Ovary (tissue), 9 donors: ENCODE data around the gene MAD1L1. TPM values are rescaled to one million over a fixed set of nuclear protein-coding genes. Genes with fewer than 3 reads are reported as not detected.

Experiments used
- DNase-seq, 5 donors: peaks; one replicate each; pipeline ENCODE4 v3.0.0-alpha.2; 2019 to 2020
- H3K27ac ChIP-seq, 2 donors: fragments of 200-600 bp; one replicate each; pipeline versions ENCODE4 v1.5.1 to v1.8.0; 2019 to 2022
- H3K27me3 ChIP-seq: fragments of 200-600 bp; one replicate; pipeline ENCODE4 v1.8.0; 2022
- H3K36me3 ChIP-seq: fragments of 200-600 bp; sonication (generic); one replicate; pipeline ENCODE4 v1.5.1; 2019
- H3K4me1 ChIP-seq: one replicate; pipeline ENCODE4 v1.8.1; 2013; ENCODE audit warnings: mild to moderate bottlenecking, moderate library complexity; ENCODE audit not compliant: insufficient read depth
- H3K4me3 ChIP-seq: fragments of 200-600 bp; sonication (generic); one replicate; pipeline ENCODE4 v1.5.1; 2017
- H3K9me3 ChIP-seq, 2 donors: fragments of 200-600 bp in 1 of 2; sonication (generic) in 1 of 2; one replicate each; pipeline versions ENCODE4 v1.5.1 to v1.8.1; 2013 to 2019; ENCODE audit warnings: mild to moderate bottlenecking in 1 of 2, moderate library complexity in 1 of 2
- EP300 ChIP-seq: sonication (generic); formaldehyde crosslinking; IDR thresholded peaks from one replicate; pipeline ENCODE4 v1.6.1; 2017; ENCODE audit warnings: antibody characterized with exemption
- POLR2A ChIP-seq: fragments of 450-650 bp; IDR thresholded peaks from one replicate; pipeline ENCODE4 v1.6.1; 2017; ENCODE audit warnings: antibody characterized with exemption, mild to moderate bottlenecking, moderate library complexity
- WGBS, 3 donors: extraction: QIAGEN DNeasy Blood & Tissue Kit in 1 of 3; methylation state at CpG; one replicate each; pipeline versions ENCODE4 v1.1.5 to v1.1.7; 2013 to 2017; 5-methylcytosine and 5-hydroxymethylcytosine counted together
- intact Hi-C, 4 donors: fragments of 100-400 bp; cut with DNase I; formaldehyde crosslinking; loops; one replicate each; pipeline versions ENCODE4 v1.11.0 to v1.15.1; 2022 to 2023
- polyA plus RNA-seq, 2 donors: library from polyadenylated mRNA; stranded (reverse); fragments of 200-250 nt in 1 of 2; fragments of 350-450 nt in 1 of 2; fragmentation: Illumina TruSeq in 1 of 2; extraction: RNeasy Lipid Tissue Mini Kit (QIAGEN cat#74804) in 1 of 2; gene quantifications; one replicate each; pipeline ENCODE4 v1.2.3, GENCODE V29; 2013 to 2014
- total RNA-seq, 7 donors: library from RNA; depleted of rRNA in 2 of 7; stranded (reverse); fragments of >200 nt in 2 of 7; fragmentation: NEBNext Ultra II Directional in 3 of 7; extraction: Animal tissue kit (Norgen Biotek cat#: 25700) in 3 of 7; gene quantifications; one replicate each; pipeline versions ENCODE4 v1.1.0 to v1.2.4, GENCODE V29; 2016 to 2023
- TF ChIP-seq, protein P1 (sequence below), 3 donors: fragments of 450-650 bp in 2 of 3; fragments of 200-600 bp in 1 of 3; IDR thresholded peaks; one replicate each; pipeline versions ENCODE4 v1.5.1 to v1.8.0; 2016 to 2022; ENCODE audit warnings: antibody characterized with exemption in 3 of 3, mild to moderate bottlenecking in 1 of 3
- donor health status: DM: no; HTN: no; CAD: no; lungs with moderate emphysema.
- donor health status: DM: no; HTN: no; CAD: no.
- donor health status: Bipolar disorder and iron deficiency.
- donor health status: DM: yes; HTN: yes; CAD: no.
- donor health status: DM: no; HTN: no; CAD: no.
- donor health status: DM: yes; HTN: yes; CAD: no.

Gene MAD1L1
- total and polyA plus RNA-seq, 9 donors, result 5.9 to 36.6 (median 22.8) TPM

DNA sequence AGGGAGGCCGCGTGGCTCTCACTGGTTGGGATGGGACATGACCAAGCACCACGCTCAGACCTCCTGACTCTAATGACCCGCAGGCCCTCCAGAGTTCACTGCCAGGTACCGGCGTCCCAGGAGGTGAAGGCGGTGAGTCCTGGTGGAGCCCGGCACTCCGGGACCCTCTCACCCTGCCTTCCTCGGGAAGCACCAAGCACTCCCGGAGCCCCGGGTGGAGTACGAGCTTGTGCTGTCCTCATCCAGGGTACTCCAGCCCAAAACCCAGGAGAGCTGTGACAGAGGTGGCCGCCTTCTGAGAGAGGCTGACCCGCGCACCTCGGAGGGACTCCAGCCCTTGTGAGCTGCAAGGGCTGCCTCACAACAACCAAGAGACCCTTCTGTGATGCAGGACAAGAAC lies 9.4 kb downstream of the MAD1L1 start:
- TF ChIP-seq, protein P1, sequence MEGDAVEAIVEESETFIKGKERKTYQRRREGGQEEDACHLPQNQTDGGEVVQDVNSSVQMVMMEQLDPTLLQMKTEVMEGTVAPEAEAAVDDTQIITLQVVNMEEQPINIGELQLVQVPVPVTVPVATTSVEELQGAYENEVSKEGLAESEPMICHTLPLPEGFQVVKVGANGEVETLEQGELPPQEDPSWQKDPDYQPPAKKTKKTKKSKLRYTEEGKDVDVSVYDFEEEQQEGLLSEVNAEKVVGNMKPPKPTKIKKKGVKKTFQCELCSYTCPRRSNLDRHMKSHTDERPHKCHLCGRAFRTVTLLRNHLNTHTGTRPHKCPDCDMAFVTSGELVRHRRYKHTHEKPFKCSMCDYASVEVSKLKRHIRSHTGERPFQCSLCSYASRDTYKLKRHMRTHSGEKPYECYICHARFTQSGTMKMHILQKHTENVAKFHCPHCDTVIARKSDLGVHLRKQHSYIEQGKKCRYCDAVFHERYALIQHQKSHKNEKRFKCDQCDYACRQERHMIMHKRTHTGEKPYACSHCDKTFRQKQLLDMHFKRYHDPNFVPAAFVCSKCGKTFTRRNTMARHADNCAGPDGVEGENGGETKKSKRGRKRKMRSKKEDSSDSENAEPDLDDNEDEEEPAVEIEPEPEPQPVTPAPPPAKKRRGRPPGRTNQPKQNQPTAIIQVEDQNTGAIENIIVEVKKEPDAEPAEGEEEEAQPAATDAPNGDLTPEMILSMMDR (IDR thresholded peaks at IDR 0.05), result no peak
- no peak for TF ChIP-seq EP300
- no peak for TF ChIP-seq POLR2A
- intact Hi-C loops, result no loop called here
- DNase-seq, result no peak
- no peak overlapping the region for H3K27ac ChIP-seq
- H3K9me3 ChIP-seq, result no peaks in the 10 kb centered on the region
- no peaks in the 10 kb centered on the region for H3K27me3 ChIP-seq
- WGBS, 3 donors, result 86 to 90% (median 89%) methylated on average over 12 to 17 of the region's 17 CpGs
- no peaks in the 10 kb centered on the region for H3K4me1 ChIP-seq
- no peaks in the 10 kb centered on the region for H3K36me3 ChIP-seq
- no peak overlapping the region for H3K4me3 ChIP-seq

DNA sequence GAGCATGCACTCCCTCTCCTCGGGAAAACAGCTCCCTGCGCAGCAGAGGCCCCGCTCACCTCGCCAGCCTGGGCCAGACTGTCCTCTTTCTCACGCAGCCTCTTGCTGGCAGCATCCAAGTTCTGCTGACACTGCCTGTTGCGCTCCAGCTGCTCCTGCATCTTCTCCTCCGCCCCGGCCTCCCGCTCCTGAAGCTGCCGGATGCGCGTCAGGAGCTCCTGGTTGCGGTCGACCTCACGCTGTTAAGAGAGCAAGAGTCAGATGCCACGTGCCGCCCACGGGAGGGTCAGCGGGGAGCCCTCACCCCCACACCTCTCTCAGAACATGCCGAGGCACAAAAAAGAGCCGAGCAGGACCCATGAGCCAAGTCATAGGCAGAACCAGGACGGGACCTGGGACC lies 10.2 kb downstream of the MAD1L1 start:
- Histone ChIP-seq H3K36me3 (no peaks in the 10 kb centered on the region), H3K27me3 (no peaks in the 10 kb centered on the region), H3K4me1 (no peaks in the 10 kb centered on the region), H3K4me3 (no peak overlapping the region), H3K9me3 (no peaks in the 10 kb centered on the region), H3K27ac (no peak overlapping the region)
- intact Hi-C loops, result no loop called here
- 56 to 84% (median 70%) methylated on average over 22 of the region's 22 CpGs for WGBS, 3 donors
- TF ChIP-seq, protein P1 (IDR thresholded peaks at IDR 0.05), result no peak
- DNase-seq, result no peak

DNA sequence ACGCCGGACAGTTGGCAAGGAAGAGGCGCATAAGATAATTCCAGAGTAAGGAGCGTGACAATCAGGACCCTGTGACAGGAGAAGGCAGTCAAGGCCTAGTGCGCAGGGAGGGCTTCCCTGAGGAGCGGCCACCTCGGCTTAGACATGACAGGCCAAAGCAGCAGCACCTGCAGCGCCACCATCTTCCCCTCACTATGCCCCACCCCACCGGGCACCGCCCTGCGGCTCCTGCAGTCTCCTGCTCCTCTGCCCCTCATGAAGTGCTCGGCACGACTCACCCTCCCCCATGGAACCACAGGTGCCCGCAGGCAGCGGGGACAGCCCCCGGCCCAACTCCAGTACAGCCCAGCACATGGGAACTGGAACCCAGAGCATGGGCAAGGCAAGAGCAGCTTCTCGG lies 11.8 kb downstream of the MAD1L1 start:
- 90 to 95% (median 93%) methylated on average over 17 of the region's 17 CpGs for WGBS, 3 donors
- H3K36me3 ChIP-seq, result no peaks in the 10 kb centered on the region
- TF ChIP-seq, protein P1 (IDR thresholded peaks at IDR 0.05), result no peak
- TF ChIP-seq EP300, result no peak

DNA sequence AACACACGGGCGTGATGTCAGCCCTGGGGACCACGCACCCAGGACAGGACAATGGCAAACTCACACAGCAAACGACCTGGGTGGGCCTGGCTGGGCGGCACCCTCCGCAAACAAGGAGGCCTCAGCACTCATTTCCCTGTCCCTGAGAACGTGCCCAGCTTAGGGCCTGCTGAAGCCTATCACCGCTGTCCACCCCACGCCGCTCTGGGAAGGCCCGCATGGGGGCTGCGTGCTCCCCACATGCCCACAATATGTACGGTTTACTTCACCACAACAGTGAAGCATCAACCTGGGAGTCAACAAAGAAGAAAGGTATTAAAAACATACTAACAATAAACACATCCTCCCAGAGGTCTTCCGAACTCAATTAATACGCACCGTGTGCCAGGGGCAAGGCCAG lies 12.2 kb downstream of the MAD1L1 start:
- Histone ChIP-seq H3K4me3 (no peak overlapping the region), H3K4me1 (no peaks in the 10 kb centered on the region), H3K36me3 (no peaks in the 10 kb centered on the region), H3K27me3 (no peaks in the 10 kb centered on the region), H3K9me3 (no peaks in the 10 kb centered on the region), H3K27ac (no peak overlapping the region)
- TF ChIP-seq, protein P1 (IDR thresholded peaks at IDR 0.05), result no peak
- TF ChIP-seq POLR2A, result no peak
- no peak for TF ChIP-seq EP300
- no peak for DNase-seq
- WGBS, 3 donors, result 84 to 89% (median 87%) methylated on average over 16 of the region's 16 CpGs
- intact Hi-C loops, result no loop called here

More for the DNA sequence above, 11.8 kb downstream of the MAD1L1 start:
- no peaks in the 10 kb centered on the region for H3K4me1 ChIP-seq
- no peaks in the 10 kb centered on the region for H3K9me3 ChIP-seq
- no peak overlapping the region for H3K4me3 ChIP-seq
- no peak overlapping the region for H3K27ac ChIP-seq
- no peak for DNase-seq
- intact Hi-C loops, result no loop called here
- H3K27me3 ChIP-seq, result no peaks in the 10 kb centered on the region

DNA sequence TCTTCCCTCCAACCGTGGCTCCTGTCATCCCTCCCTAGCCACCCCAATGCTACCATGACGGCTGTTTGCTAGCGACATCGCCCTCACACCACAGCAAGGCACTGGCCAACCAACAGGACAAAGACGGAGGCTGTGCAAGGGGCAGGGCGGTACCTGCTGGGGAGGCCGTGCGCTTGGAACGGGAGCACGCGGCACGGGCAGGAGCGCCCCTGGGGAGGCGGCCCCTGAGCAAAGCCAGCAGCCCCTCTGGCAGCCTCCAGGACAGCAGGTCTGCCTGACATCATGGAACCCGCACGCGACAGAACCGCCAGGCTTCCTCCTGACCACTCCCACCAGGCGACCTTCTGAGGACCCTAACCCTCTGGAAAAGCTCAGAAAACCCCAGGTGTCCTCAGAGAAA lies 12.7 kb downstream of the MAD1L1 start:
- Histone ChIP-seq H3K4me1 (no peaks in the 10 kb centered on the region), H3K27ac (no peak overlapping the region), H3K4me3 (no peak overlapping the region), H3K9me3 (no peaks in the 10 kb centered on the region), H3K27me3 (no peaks in the 10 kb centered on the region), H3K36me3 (no peaks in the 10 kb centered on the region)
- intact Hi-C loops, result no loop called here
- TF ChIP-seq EP300, result no peak
- WGBS, 3 donors, result 94 to 95% (median 95%) methylated on average over 19 of the region's 19 CpGs
- DNase-seq, result no peak
